CD8-positive, alpha-beta memory T cell (primary cell): ENCODE results near the gene PAK6. TPM values are rescaled to one million over a fixed set of nuclear protein-coding genes. Genes with fewer than 3 reads are reported as not detected.

Experiments
- CTCF ChIA-PET: fragments of 350-600 bp; sonication (Branson Sonifier 250); formaldehyde crosslinking; loops from one replicate; lab custom pipeline; 2021; ENCODE audit warnings: antibody characterized with exemption; lab: Charles Lee
- POLR2A ChIA-PET: fragments of 350-600 bp; sonication (Branson Sonifier 250); formaldehyde crosslinking; loops from one replicate; lab custom pipeline; 2021; ENCODE audit warnings: antibody characterized with exemption; lab: Charles Lee
- DNase-seq, 5 donors: peaks; one replicate each; pipeline versions ENCODE4 v3.0.0 to v3.0.0-alpha.2; 2020 to 2022; ENCODE audit warnings: mixed read lengths in 1 of 5
- H3K27ac ChIP-seq: one replicate; pipeline ENCODE4 v1.7.0; 2013; ENCODE audit warnings: low read depth, mild to moderate bottlenecking, low read length, moderate library complexity
- H3K27me3 ChIP-seq: 2 replicates; pipeline ENCODE4 v1.7.0; 2013; ENCODE audit warnings: low read length, mild to moderate bottlenecking; ENCODE audit not compliant: insufficient read depth, poor library complexity, severe bottlenecking
- H3K36me3 ChIP-seq: 2 replicates; pipeline ENCODE4 v1.7.0; 2013; ENCODE audit warnings: mild to moderate bottlenecking, low read length, moderate library complexity; ENCODE audit not compliant: insufficient read depth
- H3K4me1 ChIP-seq: 2 replicates; pipeline ENCODE4 v1.7.0; 2013; ENCODE audit warnings: mild to moderate bottlenecking, low read length, moderate library complexity; ENCODE audit not compliant: insufficient read depth
- H3K4me3 ChIP-seq: 2 replicates; pipeline ENCODE4 v1.7.0; 2013; ENCODE audit warnings: mild to moderate bottlenecking, low read length
- H3K9me3 ChIP-seq: 2 replicates; pipeline ENCODE4 v1.7.0; 2013; ENCODE audit warnings: mild to moderate bottlenecking, low read length
- H3K27ac Mint-ChIP-seq, 8 donors: one replicate each; pipeline ENCODE4 v1.8.0; 2020 to 2021; ENCODE audit warnings: mixed read lengths in 8 of 8, mild to moderate bottlenecking in 6 of 8, inconsistent platforms in 3 of 8, moderate library complexity in 3 of 8
- H3K27me3 Mint-ChIP-seq, 2 donors: one replicate each; pipeline ENCODE4 v1.8.0; 2020 to 2021; ENCODE audit warnings: mixed read lengths in 2 of 2, mild to moderate bottlenecking in 1 of 2, moderate library complexity in 1 of 2
- H3K36me3 Mint-ChIP-seq, 3 donors: one replicate each; pipeline ENCODE4 v1.8.0; 2020 to 2021; ENCODE audit warnings: mixed read lengths in 3 of 3, inconsistent platforms in 1 of 3, mild to moderate bottlenecking in 1 of 3
- H3K4me1 Mint-ChIP-seq, 3 donors: one replicate each; pipeline ENCODE4 v1.8.0; 2020 to 2021; ENCODE audit warnings: mixed read lengths in 3 of 3, inconsistent platforms in 1 of 3, mild to moderate bottlenecking in 1 of 3
- H3K4me3 Mint-ChIP-seq, 7 donors: one replicate each; pipeline ENCODE4 v1.8.0; 2020 to 2021; ENCODE audit warnings: mixed read lengths in 7 of 7, mild to moderate bottlenecking in 6 of 7, moderate library complexity in 4 of 7, inconsistent platforms in 2 of 7
- H3K9me3 Mint-ChIP-seq, 5 donors: one replicate each; pipeline ENCODE4 v1.8.0; 2020 to 2022; ENCODE audit warnings: mixed read lengths in 5 of 5, mild to moderate bottlenecking in 3 of 5, moderate library complexity in 2 of 5, inconsistent platforms in 1 of 5
- polyA plus RNA-seq: library from polyadenylated mRNA; unstranded; fragments of 300-500 nt; fragmentation: Illumina TruSeq; gene quantifications from one replicate; pipeline ENCODE4 v1.2.3, GENCODE V29; 2021
- total RNA-seq, 2 experiments: library from RNA; stranded (reverse); gene quantifications; one replicate each; pipeline ENCODE4 v1.2.3, GENCODE V29; 2021

Gene PAK6
- total and polyA plus RNA-seq, 3 experiments from 2014 or later = 1.7 to 2.8 (median 1.9) TPM

DNA sequence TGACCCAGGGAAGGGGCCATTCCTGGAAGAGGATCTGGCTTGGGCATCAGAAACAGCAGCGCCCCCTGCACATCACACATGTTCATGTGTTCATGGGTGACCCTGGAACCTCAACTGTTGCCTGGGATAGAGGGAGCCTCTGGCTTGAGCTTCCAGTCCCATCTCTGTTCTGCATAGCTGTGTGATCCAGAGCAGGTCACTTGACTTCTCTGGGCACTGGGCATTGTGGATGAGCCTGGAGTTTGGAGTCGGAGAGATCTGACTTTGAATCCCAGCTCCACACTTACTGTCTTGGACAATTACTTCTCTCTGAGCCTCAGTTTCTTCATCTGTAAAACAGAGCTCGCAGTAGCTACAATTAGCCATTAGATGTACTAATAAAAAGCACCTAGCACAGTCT lies 15.6 kb downstream of the PAK6 start:
- ChIA-PET CTCF (interaction anchor here (1.0 to 2.9 kb wide), 3 partner anchors 20 to 150 kb away, joined by 3 to 10 read pairs (median 3); no protein-coding TSS in a partner anchor), POLR2A (no interaction called here)
- peaks cover 0 to 2% (median 0%) of the 10 kb centered on the region in 3 donors for H3K36me3 Mint-ChIP-seq
- H3K4me1 Mint-ChIP-seq = peaks cover 13 to 22% (median 18%) of the 10 kb centered on the region in 3 donors
- H3K27ac ChIP-seq = no peak overlapping the region
- peak overlapping the region in 6 of 7 donors; percentile 3 to 83 (median 48) for H3K4me3 Mint-ChIP-seq
- H3K4me3 ChIP-seq = no peak overlapping the region
- H3K27me3 Mint-ChIP-seq = peaks cover 15 to 22% of the 10 kb centered on the region in 2 donors
- no peaks in the 10 kb centered on the region for H3K36me3 ChIP-seq
- no peak for DNase-seq
- no peak overlapping the region for H3K27ac Mint-ChIP-seq
- H3K9me3 Mint-ChIP-seq = no peaks in the 10 kb centered on the region
- no peaks in the 10 kb centered on the region for H3K9me3 ChIP-seq
- H3K4me1 ChIP-seq = peaks cover 7% of the 10 kb centered on the region
- peaks cover 7% of the 10 kb centered on the region for H3K27me3 ChIP-seq

DNA sequence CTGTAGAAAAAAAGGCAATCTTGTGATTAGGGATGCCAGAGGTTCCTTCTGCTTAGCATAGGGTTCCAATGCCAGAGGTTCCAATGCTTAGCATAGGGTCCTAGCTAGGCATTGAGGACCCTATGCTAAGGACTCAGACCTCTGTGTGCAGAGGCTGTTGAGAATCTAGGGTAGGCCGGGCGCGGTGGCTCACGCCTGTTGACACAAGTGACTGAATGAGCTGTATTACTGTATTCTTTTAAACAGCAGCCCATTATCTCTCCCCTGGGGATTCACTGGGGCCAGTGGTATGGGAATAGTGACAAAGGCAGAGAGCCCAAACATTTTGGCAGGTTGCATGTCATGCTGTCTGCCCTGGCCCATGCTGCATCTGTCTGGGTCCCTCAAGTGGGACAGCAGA lies 16.2 kb downstream of the PAK6 start:
- no peak for DNase-seq
- Mint-ChIP-seq H3K4me3 (peak overlapping the region in 1 of 7 donors; percentile 27), H3K36me3 (peaks cover 0 to 2% (median 0%) of the 10 kb centered on the region in 3 donors), H3K4me1 (peaks cover 13 to 22% (median 18%) of the 10 kb centered on the region in 3 donors), H3K27me3 (peaks cover 15 to 22% of the 10 kb centered on the region in 2 donors), H3K27ac (no peak overlapping the region), H3K9me3 (no peaks in the 10 kb centered on the region)
- Histone ChIP-seq H3K27me3 (peaks cover 7% of the 10 kb centered on the region), H3K36me3 (no peaks in the 10 kb centered on the region), H3K4me3 (no peak overlapping the region), H3K27ac (no peak overlapping the region), H3K9me3 (no peaks in the 10 kb centered on the region), H3K4me1 (peaks cover 7% of the 10 kb centered on the region)
- ChIA-PET POLR2A (no interaction called here), CTCF (interaction anchor here (1.0 to 2.9 kb wide), 3 partner anchors 20 to 151 kb away, joined by 3 to 10 read pairs (median 3); no protein-coding TSS in a partner anchor)

DNA sequence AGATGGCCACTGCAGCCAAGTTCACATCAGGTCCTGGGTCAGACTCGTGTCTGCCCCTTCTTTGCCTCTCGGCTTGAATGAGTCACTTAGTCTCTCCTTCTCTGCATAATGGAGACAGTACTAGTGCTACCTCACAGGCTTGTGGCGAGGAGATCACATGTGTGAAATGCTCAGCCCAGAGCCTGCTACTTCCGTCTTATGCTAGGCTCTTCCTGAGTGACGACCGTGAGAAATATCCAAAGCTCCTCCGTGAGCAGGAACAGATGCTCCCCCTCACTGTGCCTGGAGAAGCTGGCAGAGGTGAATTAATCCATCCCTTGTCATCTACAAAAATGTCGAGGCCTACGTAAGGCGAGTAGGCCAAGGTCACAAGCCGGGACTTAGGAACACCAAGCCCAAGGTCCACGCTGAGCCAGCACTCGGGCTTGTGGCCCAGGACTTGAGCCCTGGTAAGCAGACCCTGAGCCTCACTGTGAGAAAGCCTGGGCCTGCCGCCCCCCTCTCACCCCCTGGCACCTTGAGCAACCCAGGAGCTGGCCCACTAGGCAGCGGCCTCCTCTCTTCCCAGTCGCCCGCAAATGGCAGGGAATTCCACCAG lies 17.9 kb downstream of the PAK6 start:
- Histone ChIP-seq H3K27ac (no peak overlapping the region), H3K4me1 (peaks cover 7% of the 10 kb centered on the region), H3K27me3 (peaks cover 7% of the 10 kb centered on the region), H3K9me3 (no peaks in the 10 kb centered on the region), H3K36me3 (no peaks in the 10 kb centered on the region), H3K4me3 (no peak overlapping the region)
- Mint-ChIP-seq H3K36me3 (peaks cover 0 to 2% (median 0%) of the 10 kb centered on the region in 3 donors), H3K27me3 (peaks cover 10 to 17% of the 10 kb centered on the region in 2 donors), H3K4me3 (peak overlapping the region in 4 of 7 donors; percentile 5 to 67 (median 18)), H3K9me3 (no peaks in the 10 kb centered on the region), H3K4me1 (peaks cover 13 to 19% (median 18%) of the 10 kb centered on the region in 3 donors), H3K27ac (peak overlapping the region in 6 of 8 donors; percentile 51 to 89 (median 66))
- CTCF ChIA-PET = interaction anchor here (0.8 to 2.9 kb wide), 3 partner anchors 18 to 152 kb away, joined by 4 to 10 read pairs (median 4); no protein-coding TSS in a partner anchor
- peak in 2 of 5 donors; percentile 13 to 15 for DNase-seq
- POLR2A ChIA-PET = no interaction called here

DNA sequence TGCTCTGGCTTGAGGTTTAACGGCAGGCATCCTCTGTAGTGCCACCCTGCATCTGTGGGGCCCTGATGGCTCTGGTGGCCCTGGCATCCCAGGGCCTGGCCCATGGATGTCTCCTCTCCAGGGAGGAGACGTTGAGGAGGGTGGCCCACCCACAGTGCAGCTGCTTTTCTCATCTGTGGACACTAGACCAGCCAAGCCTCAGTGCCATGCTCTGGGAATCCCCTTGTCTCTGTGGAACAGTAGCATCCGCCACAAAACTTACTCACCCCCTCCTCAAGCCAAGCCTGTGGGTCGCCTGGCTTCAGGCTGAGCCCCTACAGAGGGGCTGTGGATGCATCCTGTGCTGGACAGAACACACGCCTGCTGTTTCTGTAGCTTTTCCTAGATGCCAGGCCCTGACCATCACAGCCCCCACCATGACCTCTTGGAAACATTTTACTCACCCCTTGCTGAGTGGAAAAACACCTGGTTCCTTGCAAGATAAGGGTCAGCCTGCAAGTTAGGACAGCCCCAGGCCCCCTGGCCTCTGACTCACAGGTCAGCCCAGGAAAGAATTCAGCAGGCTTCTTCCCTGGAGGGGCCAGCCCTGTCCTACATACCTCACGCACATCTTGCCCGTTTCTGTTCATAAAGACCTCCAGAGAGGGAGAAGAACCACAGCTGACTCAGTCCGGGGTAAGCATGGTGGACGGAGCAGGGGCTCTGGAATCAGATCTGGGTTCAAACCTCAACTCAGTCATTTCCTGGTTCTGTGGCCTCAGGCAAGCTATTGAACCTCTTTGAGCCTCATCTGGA lies 19.0 kb downstream of the PAK6 start:
- H3K9me3 Mint-ChIP-seq = no peaks in the 10 kb centered on the region
- H3K4me3 Mint-ChIP-seq = no peak overlapping the region
- H3K27ac Mint-ChIP-seq = peak overlapping the region in 3 of 8 donors; percentile 19 to 65 (median 61)
- peaks cover 10 to 16% of the 10 kb centered on the region in 2 donors for H3K27me3 Mint-ChIP-seq
- H3K27me3 ChIP-seq = peaks cover 7% of the 10 kb centered on the region
- H3K27ac ChIP-seq = no peak overlapping the region
- H3K36me3 Mint-ChIP-seq = peaks cover 0 to 2% (median 0%) of the 10 kb centered on the region in 3 donors
- no peak for DNase-seq
- H3K36me3 ChIP-seq = no peaks in the 10 kb centered on the region
- peaks cover 7% of the 10 kb centered on the region for H3K4me1 ChIP-seq
- H3K4me3 ChIP-seq = no peak overlapping the region
- ChIA-PET POLR2A (no interaction called here), CTCF (interaction anchor here (1.2 to 1.8 kb wide), 3 partner anchors 10 to 153 kb away, joined by 4 to 7 read pairs (median 4); no protein-coding TSS in a partner anchor)
- H3K4me1 Mint-ChIP-seq = peaks cover 13 to 19% (median 17%) of the 10 kb centered on the region in 3 donors
- no peaks in the 10 kb centered on the region for H3K9me3 ChIP-seq

DNA sequence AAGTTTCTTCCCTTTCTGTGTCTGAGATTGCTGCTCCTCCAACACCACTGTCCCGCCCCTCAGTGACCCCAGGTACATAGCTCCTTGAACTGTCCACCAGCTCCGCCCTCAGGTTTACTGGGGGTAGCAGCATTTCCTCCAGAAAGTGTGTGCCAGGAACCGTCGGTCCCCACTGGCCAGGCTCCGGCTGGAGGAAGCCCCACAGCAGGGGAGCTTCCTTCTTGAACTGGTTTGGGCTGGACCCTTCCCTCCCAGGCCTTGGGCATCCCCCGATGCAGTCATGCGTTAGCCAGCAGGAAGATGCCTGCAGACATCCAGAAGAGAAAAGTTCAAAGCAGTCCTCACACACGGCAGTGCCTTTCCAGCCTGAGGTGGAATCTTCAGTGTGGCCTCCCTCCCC lies 19.7 kb downstream of the PAK6 start:
- H3K9me3 Mint-ChIP-seq = no peaks in the 10 kb centered on the region
- H3K27me3 Mint-ChIP-seq = peaks cover 10 to 12% of the 10 kb centered on the region in 2 donors
- H3K4me3 Mint-ChIP-seq = no peak overlapping the region
- no peak for DNase-seq
- no peaks in the 10 kb centered on the region for H3K36me3 ChIP-seq
- H3K27ac ChIP-seq = no peak overlapping the region
- peaks cover 9 to 13% (median 13%) of the 10 kb centered on the region in 3 donors for H3K4me1 Mint-ChIP-seq
- ChIA-PET CTCF (interaction anchor here (1.3 to 1.8 kb wide), 3 partner anchors 9 to 21 kb away, joined by 3 to 7 read pairs (median 4); no protein-coding TSS in a partner anchor), POLR2A (no interaction called here)
- no peaks in the 10 kb centered on the region for H3K9me3 ChIP-seq
- peaks cover 7% of the 10 kb centered on the region for H3K27me3 ChIP-seq
- no peak overlapping the region for H3K4me3 ChIP-seq
- peaks cover 7% of the 10 kb centered on the region for H3K4me1 ChIP-seq
- H3K27ac Mint-ChIP-seq = peak overlapping the region in 1 of 8 donors; percentile 19
- peaks cover 0 to 2% (median 0%) of the 10 kb centered on the region in 3 donors for H3K36me3 Mint-ChIP-seq

DNA sequence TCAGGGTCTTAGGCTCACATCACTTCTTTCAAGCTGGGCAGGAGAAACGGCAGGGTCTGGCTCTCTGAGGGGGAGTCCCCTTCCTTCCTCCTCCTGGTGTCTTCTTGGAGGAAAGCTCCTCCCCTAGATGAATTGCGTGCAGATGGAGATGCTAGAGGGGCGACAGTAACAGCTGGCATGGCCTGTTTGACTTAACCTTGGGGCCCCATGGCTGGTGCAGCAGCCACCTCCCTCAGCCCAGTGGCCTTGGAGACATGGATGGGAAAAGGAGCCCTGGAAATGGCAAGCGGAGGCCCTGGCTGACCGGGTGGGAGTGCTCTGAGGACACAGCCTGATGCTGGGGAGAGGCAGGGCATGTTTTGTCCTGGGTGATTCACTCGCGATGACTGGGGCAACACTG lies 20.2 kb downstream of the PAK6 start:
- Histone ChIP-seq H3K27ac (no peak overlapping the region), H3K4me1 (peaks cover 7% of the 10 kb centered on the region), H3K27me3 (peaks cover 5% of the 10 kb centered on the region), H3K36me3 (no peaks in the 10 kb centered on the region), H3K4me3 (no peak overlapping the region), H3K9me3 (no peaks in the 10 kb centered on the region)
- H3K9me3 Mint-ChIP-seq = no peaks in the 10 kb centered on the region
- no peaks in the 10 kb centered on the region for H3K36me3 Mint-ChIP-seq
- DNase-seq = no peak
- no peak overlapping the region for H3K4me3 Mint-ChIP-seq
- H3K4me1 Mint-ChIP-seq = peaks cover 5 to 9% (median 8%) of the 10 kb centered on the region in 3 donors
- H3K27me3 Mint-ChIP-seq = peaks cover 7 to 8% of the 10 kb centered on the region in 2 donors
- POLR2A ChIA-PET = no interaction called here
- CTCF ChIA-PET = interaction anchor here (1.3 to 1.8 kb wide), 3 partner anchors 9 to 20 kb away, joined by 3 to 7 read pairs (median 4); no protein-coding TSS in a partner anchor
- peak overlapping the region in 1 of 8 donors; percentile 69 for H3K27ac Mint-ChIP-seq

DNA sequence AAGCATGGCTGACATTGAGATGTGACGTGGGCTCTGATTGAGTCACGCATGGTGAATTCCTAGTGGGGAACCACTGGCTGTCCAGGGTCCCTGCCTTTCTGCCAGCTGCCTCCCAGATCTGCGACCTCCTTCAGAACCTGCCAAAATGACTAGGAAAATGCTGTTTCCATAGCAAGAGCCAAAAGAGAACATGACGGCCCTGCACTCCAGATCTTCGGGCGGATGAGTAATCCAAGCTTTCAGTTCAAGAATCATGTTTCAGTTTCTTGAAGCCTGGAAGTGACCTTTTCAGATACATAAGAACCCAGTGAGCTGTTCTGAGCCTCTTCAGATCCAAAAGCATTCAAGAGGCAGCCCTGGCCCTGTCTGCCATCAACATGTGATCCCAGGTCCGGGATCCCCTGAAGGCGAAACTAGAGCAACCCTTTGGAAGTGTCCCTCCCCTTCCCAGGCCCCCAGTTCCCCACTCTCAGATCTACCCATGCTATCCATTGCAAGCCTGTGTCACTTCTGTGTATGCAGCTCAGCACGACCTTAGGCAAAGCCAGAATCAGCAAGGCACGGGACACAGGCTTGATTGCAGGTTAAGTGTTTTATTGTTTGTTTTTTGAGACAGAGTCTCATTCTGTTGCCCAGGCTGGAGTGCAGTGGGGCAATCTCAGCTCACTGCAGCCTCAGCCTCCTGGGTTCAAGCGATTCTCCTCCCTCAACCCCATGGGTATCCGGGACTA lies 24.3 kb downstream of the PAK6 start:
- H3K27me3 ChIP-seq = no peaks in the 10 kb centered on the region
- H3K4me1 ChIP-seq = no peaks in the 10 kb centered on the region
- H3K27ac ChIP-seq = no peak overlapping the region
- no peak overlapping the region for H3K4me3 Mint-ChIP-seq
- no peaks in the 10 kb centered on the region for H3K36me3 ChIP-seq
- peak overlapping the region in 1 of 8 donors; percentile 33 for H3K27ac Mint-ChIP-seq
- no peaks in the 10 kb centered on the region for H3K36me3 Mint-ChIP-seq
- ChIA-PET CTCF (interaction anchor here (1.6 to 5.7 kb wide), 3 partner anchors 11 to 75 kb away, joined by 3 to 38 read pairs (median 4); no protein-coding TSS in a partner anchor), POLR2A (interaction anchor here (1.2 kb wide), 1 partner anchor 142 kb away, joined by 6 read pairs; no protein-coding TSS in a partner anchor)
- no peak for DNase-seq
- no peaks in the 10 kb centered on the region for H3K27me3 Mint-ChIP-seq
- H3K9me3 Mint-ChIP-seq = no peaks in the 10 kb centered on the region
- no peak overlapping the region for H3K4me3 ChIP-seq
- H3K9me3 ChIP-seq = no peaks in the 10 kb centered on the region
- H3K4me1 Mint-ChIP-seq = no peaks in the 10 kb centered on the region
